HCT116 (cell line): Measurements from ENCODE around the gene CAPN15. TPM values are rescaled to one million over a fixed set of nuclear protein-coding genes. Genes with fewer than 3 reads are reported as not detected.

Experiments used
- ATAC-seq: fragments of 200-7000 bp; cut with Tn5 transposase; 2 replicates; pipeline ENCODE4 v1.9.1; 2020; ENCODE audit warnings: mild to moderate bottlenecking, moderate library complexity
- BruUV-seq: library from RNA; stranded (reverse); fragments of 400-500 nt; replicated peaks from 2 replicates; lab custom pipeline; 2021; lab: Mats Ljungman, UMichigan
- CTCF ChIA-PET: fragments of 300-600 bp; sonication (Branson Sonifier 250); formaldehyde crosslinking; loops from one replicate; lab custom pipeline; 2021; ENCODE audit warnings: antibody characterized with exemption; lab: Charles Lee
- POLR2A ChIA-PET: fragments of 300-600, 350-600 bp; sonication (Branson Sonifier 250); formaldehyde crosslinking; loops from one replicate; lab custom pipeline; 2021; ENCODE audit warnings: antibody characterized with exemption; lab: Charles Lee
- RAD21 ChIA-PET, 2 experiments: fragments of 300-600 bp; sonication (Branson Sonifier 250); formaldehyde crosslinking; loops; one replicate each; lab custom pipeline; 2023; ENCODE audit warnings: low total read pairs in 2 of 2; ENCODE audit not compliant: uncharacterized antibody in 2 of 2, unreplicated experiment in 2 of 2, low non-redundant PET in 1 of 2; lab: Charles Lee
- DNase-seq: peaks from one replicate; pipeline ENCODE4 v3.0.0-alpha.2; 2010; ENCODE audit warnings: low read depth, low spot score
- H2AFZ ChIP-seq: fragments of 200-600 bp; shearing (Covaris generic), sonication (generic); 2 replicates; pipeline ENCODE4 v1.6.1; 2017; ENCODE audit warnings: low read depth, mixed run types, mixed read lengths, antibody characterized with exemption, low read length; ENCODE audit not compliant: poor library complexity, severe bottlenecking
- H3K27ac ChIP-seq: 2 replicates; pipeline ENCODE4 v1.5.1; 2012; ENCODE audit warnings: low read depth, low read length
- H3K27me3 ChIP-seq: fragments of 200-600 bp; sonication (generic); 2 replicates; pipeline ENCODE4 v1.6.1; 2016; ENCODE audit warnings: mixed run types, low read length, mixed read lengths; ENCODE audit not compliant: insufficient read depth
- H3K36me3 ChIP-seq, 2 experiments: fragments of 200-500 bp in 1 of 2; fragments of 200-600 bp in 1 of 2; sonication (Bioruptor generic) in 1 of 2; sonication (generic) in 1 of 2; 2 replicates each; pipeline versions ENCODE4 v1.5.1 to v1.6.1; 2014 to 2016; ENCODE audit warnings: low read length in 2 of 2, inconsistent platforms in 1 of 2, mixed read lengths in 1 of 2, mixed run types in 1 of 2; ENCODE audit not compliant: insufficient read depth in 2 of 2, control insufficient read depth in 1 of 2
- H3K4me1 ChIP-seq, 2 experiments: fragments of 200-600 bp in 1 of 2; sonication (generic) in 1 of 2; 2 replicates each; pipeline versions ENCODE4 v1.5.1 to v1.6.1; 2012 to 2017; ENCODE audit warnings: low read length in 2 of 2, inconsistent platforms in 1 of 2, mild to moderate bottlenecking in 1 of 2, mixed read lengths in 1 of 2, mixed run types in 1 of 2, moderate library complexity in 1 of 2; ENCODE audit not compliant: insufficient read depth in 2 of 2, control insufficient read depth in 1 of 2
- H3K4me2 ChIP-seq: fragments of 200-600 bp; sonication (generic); 2 replicates; pipeline ENCODE4 v1.6.1; 2017; ENCODE audit warnings: mixed run types, low read length, mixed read lengths
- H3K4me3 ChIP-seq, 2 experiments: fragments of 200-600 bp in 1 of 2; sonication (generic) in 1 of 2; replicated peaks in 1 of 2; 2 replicates each; pipeline ENCODE4 v1.5.1; 2011 to 2016; ENCODE audit warnings: low read length in 2 of 2, control low read depth in 1 of 2, low read depth in 1 of 2, mild to moderate bottlenecking in 1 of 2, mixed read lengths in 1 of 2, mixed run types in 1 of 2
- H3K79me2 ChIP-seq: fragments of 200-600 bp; sonication (generic); 2 replicates; pipeline ENCODE4 v1.6.1; 2017; ENCODE audit warnings: mild to moderate bottlenecking, mixed run types, low read length, moderate library complexity, mixed read lengths; ENCODE audit not compliant: insufficient read depth
- H3K9ac ChIP-seq: fragments of 200-600 bp; sonication (generic); 2 replicates; pipeline ENCODE4 v1.6.1; 2016; ENCODE audit warnings: low read length, mixed read lengths
- H3K9me2 ChIP-seq: fragments of 200-600 bp; sonication (generic), shearing (Covaris generic); 2 replicates; pipeline ENCODE4 v1.6.1; 2017; ENCODE audit warnings: mixed run types, mild to moderate bottlenecking, moderate library complexity; ENCODE audit not compliant: insufficient read depth
- H3K9me3 ChIP-seq, 2 experiments: fragments of 200-500 bp in 1 of 2; fragments of 200-600 bp in 1 of 2; sonication (Bioruptor generic) in 1 of 2; sonication (generic) in 1 of 2; 2 replicates each; pipeline ENCODE4 v1.6.1; 2014 to 2017; ENCODE audit warnings: low read length in 2 of 2, mixed read lengths in 2 of 2, inconsistent platforms in 1 of 2, low read depth in 1 of 2, mild to moderate bottlenecking in 1 of 2, mixed run types in 1 of 2, moderate library complexity in 1 of 2; ENCODE audit not compliant: control insufficient read depth in 1 of 2, insufficient read depth in 1 of 2
- H4K20me1 ChIP-seq: fragments of 200-600 bp; sonication (generic), shearing (Covaris generic); 2 replicates; pipeline ENCODE4 v1.6.1; 2017; ENCODE audit warnings: mixed run types, mild to moderate bottlenecking, moderate library complexity; ENCODE audit not compliant: insufficient read depth
- ATF3 ChIP-seq: IDR thresholded peaks from 2 replicates; pipeline ENCODE4 v1.6.1; 2012
- CBX3 ChIP-seq: IDR thresholded peaks from 2 replicates; pipeline ENCODE4 v1.6.1; 2012; ENCODE audit warnings: low read depth
- CEBPB ChIP-seq: IDR thresholded peaks from 2 replicates; pipeline ENCODE4 v1.6.1; 2012; ENCODE audit warnings: low read depth
- ELF1 ChIP-seq: IDR thresholded peaks from 2 replicates; pipeline ENCODE4 v1.6.1; 2012; ENCODE audit warnings: low read depth, borderline replicate concordance
- FOSL1 ChIP-seq: IDR thresholded peaks from 2 replicates; pipeline ENCODE4 v1.6.1; 2012; ENCODE audit warnings: low read depth
- JUND ChIP-seq: IDR thresholded peaks from 2 replicates; pipeline ENCODE4 v1.6.1; 2012
- MAX ChIP-seq: IDR thresholded peaks from 2 replicates; pipeline ENCODE4 v1.6.1; 2012
- POLR2AphosphoS5 ChIP-seq: IDR thresholded peaks from 2 replicates; pipeline ENCODE4 v1.6.1; 2011; ENCODE audit warnings: mild to moderate bottlenecking, low read depth, low read length, moderate library complexity
- RAD21 ChIP-seq: IDR thresholded peaks from 2 replicates; pipeline ENCODE4 v1.6.1; 2012; ENCODE audit warnings: low read depth, mild to moderate bottlenecking
- SIN3A ChIP-seq: IDR thresholded peaks from 2 replicates; pipeline ENCODE4 v1.6.1; 2012; ENCODE audit warnings: low read depth
- SRF ChIP-seq: IDR thresholded peaks from 2 replicates; pipeline ENCODE4 v1.6.1; 2012; ENCODE audit warnings: low read depth
- TCF7L2 ChIP-seq: IDR thresholded peaks from 2 replicates; pipeline ENCODE4 v1.7.0; 2011; ENCODE audit warnings: borderline replicate concordance, inconsistent platforms; ENCODE audit not compliant: insufficient read depth, insufficient read length; ENCODE audit errors: extremely low read depth
- intact Hi-C: fragments of 100-400 bp; cut with micrococcal nuclease; formaldehyde crosslinking; loops from 2 replicates; pipeline ENCODE4 v1.10.0; 2022
- total RNA-seq: library from RNA; stranded (reverse); gene quantifications from one replicate; pipeline ENCODE4 v1.2.1, GENCODE V29; 2021; ENCODE audit not compliant: unreplicated experiment
- TF ChIP-seq, protein P1 (sequence below): IDR thresholded peaks from 2 replicates; pipeline ENCODE4 v1.6.1; 2012; ENCODE audit warnings: low read depth
- TF ChIP-seq, protein P2 (sequence below): IDR thresholded peaks from 2 replicates; pipeline ENCODE4 v1.6.1; 2011; ENCODE audit warnings: mild to moderate bottlenecking, low read length, moderate library complexity; ENCODE audit not compliant: insufficient replicate concordance; ENCODE audit errors: extremely low read depth

Gene CAPN15
- total RNA-seq, 1 experiment from 2014 or later: 39.0 TPM

- H3K36me3 ChIP-seq: no peaks in the 10 kb centered on the region; a peak in 1 of 4 replicates
- POLR2A ChIA-PET: no interaction called here
- no TSS peak for BruUV-seq
Observed at GRCh38 chr16:519841-520687, 7.4 kb upstream of the CAPN15 start.

More at GRCh38 chr16:519841-520687, 7.4 kb upstream of the CAPN15 start:
- ChIA-PET CTCF (no interaction called here), RAD21 (no interaction called here)
- ATAC-seq (no peak), DNase-seq (no peak)
- no peak overlapping the region for H2AFZ ChIP-seq
- intact Hi-C loops: no loop called here
- H3K9me2 ChIP-seq: no peaks in the 10 kb centered on the region
- no peaks in the 10 kb centered on the region for H3K9me3 ChIP-seq
- H4K20me1 ChIP-seq: no peaks in the 10 kb centered on the region
- TF ChIP-seq FOSL1 (no peak), POLR2AphosphoS5 (no peak), TCF7L2 (no peak), MAX (no peak), SRF (no peak), RAD21 (no peak), CEBPB (no peak), ELF1 (no peak), JUND (no peak), SIN3A (no peak), ATF3 (no peak), CBX3 (no peak)
- TF ChIP-seq, protein P1, sequence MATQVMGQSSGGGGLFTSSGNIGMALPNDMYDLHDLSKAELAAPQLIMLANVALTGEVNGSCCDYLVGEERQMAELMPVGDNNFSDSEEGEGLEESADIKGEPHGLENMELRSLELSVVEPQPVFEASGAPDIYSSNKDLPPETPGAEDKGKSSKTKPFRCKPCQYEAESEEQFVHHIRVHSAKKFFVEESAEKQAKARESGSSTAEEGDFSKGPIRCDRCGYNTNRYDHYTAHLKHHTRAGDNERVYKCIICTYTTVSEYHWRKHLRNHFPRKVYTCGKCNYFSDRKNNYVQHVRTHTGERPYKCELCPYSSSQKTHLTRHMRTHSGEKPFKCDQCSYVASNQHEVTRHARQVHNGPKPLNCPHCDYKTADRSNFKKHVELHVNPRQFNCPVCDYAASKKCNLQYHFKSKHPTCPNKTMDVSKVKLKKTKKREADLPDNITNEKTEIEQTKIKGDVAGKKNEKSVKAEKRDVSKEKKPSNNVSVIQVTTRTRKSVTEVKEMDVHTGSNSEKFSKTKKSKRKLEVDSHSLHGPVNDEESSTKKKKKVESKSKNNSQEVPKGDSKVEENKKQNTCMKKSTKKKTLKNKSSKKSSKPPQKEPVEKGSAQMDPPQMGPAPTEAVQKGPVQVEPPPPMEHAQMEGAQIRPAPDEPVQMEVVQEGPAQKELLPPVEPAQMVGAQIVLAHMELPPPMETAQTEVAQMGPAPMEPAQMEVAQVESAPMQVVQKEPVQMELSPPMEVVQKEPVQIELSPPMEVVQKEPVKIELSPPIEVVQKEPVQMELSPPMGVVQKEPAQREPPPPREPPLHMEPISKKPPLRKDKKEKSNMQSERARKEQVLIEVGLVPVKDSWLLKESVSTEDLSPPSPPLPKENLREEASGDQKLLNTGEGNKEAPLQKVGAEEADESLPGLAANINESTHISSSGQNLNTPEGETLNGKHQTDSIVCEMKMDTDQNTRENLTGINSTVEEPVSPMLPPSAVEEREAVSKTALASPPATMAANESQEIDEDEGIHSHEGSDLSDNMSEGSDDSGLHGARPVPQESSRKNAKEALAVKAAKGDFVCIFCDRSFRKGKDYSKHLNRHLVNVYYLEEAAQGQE: no peak
- TF ChIP-seq, protein P2, sequence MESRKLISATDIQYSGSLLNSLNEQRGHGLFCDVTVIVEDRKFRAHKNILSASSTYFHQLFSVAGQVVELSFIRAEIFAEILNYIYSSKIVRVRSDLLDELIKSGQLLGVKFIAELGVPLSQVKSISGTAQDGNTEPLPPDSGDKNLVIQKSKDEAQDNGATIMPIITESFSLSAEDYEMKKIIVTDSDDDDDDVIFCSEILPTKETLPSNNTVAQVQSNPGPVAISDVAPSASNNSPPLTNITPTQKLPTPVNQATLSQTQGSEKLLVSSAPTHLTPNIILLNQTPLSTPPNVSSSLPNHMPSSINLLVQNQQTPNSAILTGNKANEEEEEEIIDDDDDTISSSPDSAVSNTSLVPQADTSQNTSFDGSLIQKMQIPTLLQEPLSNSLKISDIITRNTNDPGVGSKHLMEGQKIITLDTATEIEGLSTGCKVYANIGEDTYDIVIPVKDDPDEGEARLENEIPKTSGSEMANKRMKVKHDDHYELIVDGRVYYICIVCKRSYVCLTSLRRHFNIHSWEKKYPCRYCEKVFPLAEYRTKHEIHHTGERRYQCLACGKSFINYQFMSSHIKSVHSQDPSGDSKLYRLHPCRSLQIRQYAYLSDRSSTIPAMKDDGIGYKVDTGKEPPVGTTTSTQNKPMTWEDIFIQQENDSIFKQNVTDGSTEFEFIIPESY: no peak
- no peak overlapping the region for H3K27ac ChIP-seq
- no peak overlapping the region for H3K4me2 ChIP-seq
- H3K4me1 ChIP-seq: peaks cover 6 to 8% of the 10 kb centered on the region in 2 experiments
- H3K9ac ChIP-seq: no peak overlapping the region
- no peaks in the 10 kb centered on the region for H3K79me2 ChIP-seq
- H3K27me3 ChIP-seq: no peaks in the 10 kb centered on the region
- no peak overlapping the region for H3K4me3 ChIP-seq
